Ureter (tissue), 1 donor: ENCODE results near the gene ELOVL3. TPM values are rescaled to one million over a fixed set of nuclear protein-coding genes. Genes with fewer than 3 reads are reported as not detected.
"Not testable (repeated sequence)": the region's sequence is repeated elsewhere in the genome, so short reads cannot be mapped to it uniquely, and the experiment has no call there.

Experiments used
- DNase-seq: peaks from one replicate; pipeline ENCODE4 v3.0.0-alpha.2; 2020; ENCODE audit warnings: low spot score
- total RNA-seq: library from RNA; stranded (reverse); gene quantifications from one replicate; pipeline ENCODE4 v1.2.4, GENCODE V29; 2023
- donor health status: DM: yes; HTN: yes; CAD: no.

The ELOVL3 gene
- total RNA-seq, 1 donor from 2014 or later, result 0.47 TPM

GRCh38 chr10:102252508-102252907, 26.4 kb downstream of the ELOVL3 start:
- DNase-seq, result not testable (repeated sequence)

- DNase-seq, result no peak
Observed at GRCh38 chr10:102254426-102254825, 28.3 kb downstream of the ELOVL3 start.

GRCh38 chr10:102255404-102255803, 29.3 kb downstream of the ELOVL3 start:
- DNase-seq, result no peak

- no peak for DNase-seq
Observed at GRCh38 chr10:102261196-102261595, 35.1 kb downstream of the ELOVL3 start.

- DNase-seq, result no peak
Observed at GRCh38 chr10:102261842-102262241, 35.7 kb downstream of the ELOVL3 start.

- DNase-seq, result no peak
Observed at GRCh38 chr10:102262744-102263370, 36.8 kb downstream of the ELOVL3 start.

GRCh38 chr10:102264371-102264770, 38.3 kb downstream of the ELOVL3 start:
- DNase-seq, result no peak

- no peak for DNase-seq
Observed at GRCh38 chr10:102266670-102267069, 40.6 kb downstream of the ELOVL3 start.

- DNase-seq, result no peak
Observed at GRCh38 chr10:102267748-102268147, 41.6 kb downstream of the ELOVL3 start.

GRCh38 chr10:102268375-102268888, 42.3 kb downstream of the ELOVL3 start:
- no peak for DNase-seq

GRCh38 chr10:102269017-102269416, 42.9 kb downstream of the ELOVL3 start:
- no peak for DNase-seq

- no peak for DNase-seq
Observed at GRCh38 chr10:102274062-102274461, 48.0 kb downstream of the ELOVL3 start.

GRCh38 chr10:102275343-102275742, 49.2 kb downstream of the ELOVL3 start:
- no peak for DNase-seq

GRCh38 chr10:102279104-102279503, 53.0 kb downstream of the ELOVL3 start:
- DNase-seq, result no peak

Other genes starting within 250 kb of the ELOVL3 start
- gene ARMH3, start 170.1 kb upstream of the ELOVL3 start, total RNA-seq, result 26.5 TPM
- gene HPS6, start 160.9 kb upstream of the ELOVL3 start, total RNA-seq, result 16.0 TPM
- 82.4 TPM for gene LDB1, start 105.9 kb upstream of the ELOVL3 start, total RNA-seq
- gene PPRC1, start 93.3 kb upstream of the ELOVL3 start, total RNA-seq, result 59.4 TPM
- gene NOLC1, start 73.9 kb upstream of the ELOVL3 start, total RNA-seq, result 92.1 TPM
- not detected for gene PITX3, start 15.2 kb downstream of the ELOVL3 start, total RNA-seq
- 64.4 TPM for gene GBF1, start 19.2 kb downstream of the ELOVL3 start, total RNA-seq
- 33.0 TPM for gene NFKB2, start 169.4 kb downstream of the ELOVL3 start, total RNA-seq
- gene PSD, start 192.5 kb downstream of the ELOVL3 start, total RNA-seq, result 5.1 TPM
- gene FBXL15, start 194.5 kb downstream of the ELOVL3 start, total RNA-seq, result 8.7 TPM
- gene CUEDC2, start 206.3 kb downstream of the ELOVL3 start, total RNA-seq, result 51.9 TPM
- 1.5 TPM for gene C10orf95, start 225.2 kb downstream of the ELOVL3 start, total RNA-seq